ENCODE measurements around the gene RCHY1. TPM values are rescaled to one million over a fixed set of nuclear protein-coding genes. Genes with fewer than 3 reads are reported as not detected.
A peak's percentile ranks its signal among the peaks of the same experiment; 100 is the strongest.

Gene RCHY1
- total RNA-seq: 45.4 TPM
- polyA plus RNA-seq: 10 to 100 TPM; 38.0 to 47.9 (median 43.5) TPM

DNA sequence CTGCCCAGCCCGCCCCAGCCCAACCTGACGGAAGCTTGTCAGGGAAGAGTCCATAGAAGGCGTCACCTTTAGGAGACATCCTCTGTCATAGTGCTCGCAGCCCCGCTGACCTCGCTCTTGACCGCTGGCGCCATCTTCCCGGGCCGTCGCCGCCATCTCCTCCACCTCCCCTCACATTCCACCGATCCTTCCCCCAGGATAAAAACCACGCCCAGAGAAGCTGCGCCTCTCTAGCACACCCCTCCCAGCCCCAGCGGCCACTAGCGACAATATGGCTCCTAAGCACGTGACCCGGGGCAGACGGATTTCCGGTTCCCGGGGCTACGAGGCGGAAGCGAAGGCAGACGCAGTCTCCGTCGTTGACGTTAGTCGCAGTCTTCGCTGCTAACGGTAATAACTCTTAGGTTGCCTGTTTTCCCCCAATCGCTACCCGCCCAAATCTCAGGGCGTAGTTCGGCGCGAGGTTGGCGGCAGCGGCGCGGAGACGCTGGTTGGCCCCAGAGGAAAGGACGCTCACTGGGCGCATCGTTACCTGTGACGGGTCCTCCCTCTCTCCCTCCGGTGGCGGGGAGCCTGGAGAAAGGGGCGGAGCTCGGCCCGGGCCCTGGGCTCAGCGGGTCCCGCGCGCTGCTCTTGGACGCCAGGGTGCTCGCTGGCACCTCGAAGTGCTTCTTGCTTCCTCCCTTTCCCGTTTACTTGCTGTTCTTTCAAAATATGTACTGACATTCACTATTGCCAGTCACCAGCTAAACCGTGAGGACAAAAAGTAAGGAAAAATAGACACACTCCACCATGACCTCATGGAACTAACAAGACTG lies at the start of gene RCHY1, which contains the start of gene THAP6:
TSS of gene RCHY1 (minus strand) at position 273 of the 818 bp plus-strand sequence. CDS start at position 156, 117 bp downstream.
TSS of gene THAP6 (plus strand) at position 343 of the 818 bp plus-strand sequence. CDS start 980 bp downstream, outside the sequence.
- Mint-ChIP-seq H3K27ac (peak within 1 kb of the TSS in 2 of 3 donors; percentile 99 to 100), H3K9me3 (no peaks in the 10 kb centered on the region), H3K4me1 (peaks cover 24 to 60% (median 47%) of the 10 kb centered on the region in 4 donors), H3K36me3 (peaks cover 17% of the 10 kb centered on the region), H3K27me3 (no peaks in the 10 kb centered on the region), H3K4me3 (peak within 1 kb of the TSS in 1 of 4 donors; percentile 97)
- Histone ChIP-seq H3K9me3 (ENCODE audit: control insufficient read depth in 2 of 2, low read length in 2 of 2) (no peaks in the 10 kb centered on the region), H3K4me3 (ENCODE audit: low read depth, low read length) (peak within 1 kb of the TSS; percentile 100), H3K27ac (ENCODE audit: insufficient read depth, low read length, poor library complexity, severe bottlenecking) (peak within 1 kb of the TSS; percentile 99), H3K27me3 (ENCODE audit: control insufficient read depth, insufficient read depth, low read length) (no peaks in the 10 kb centered on the region), H3K4me1 (ENCODE audit: control insufficient read depth, insufficient read depth, low read length, poor library complexity, severe bottlenecking) (peaks cover 68% of the 10 kb centered on the region), H3K36me3 (ENCODE audit: control insufficient read depth, insufficient read depth, low read length) (peaks cover 17% of the 10 kb centered on the region)
- DNase-seq: peak; percentile 94 to 96 (median 95)
- peak; percentile 88 for ATAC-seq (ENCODE audit: low read depth in 2 of 2)

DNA sequence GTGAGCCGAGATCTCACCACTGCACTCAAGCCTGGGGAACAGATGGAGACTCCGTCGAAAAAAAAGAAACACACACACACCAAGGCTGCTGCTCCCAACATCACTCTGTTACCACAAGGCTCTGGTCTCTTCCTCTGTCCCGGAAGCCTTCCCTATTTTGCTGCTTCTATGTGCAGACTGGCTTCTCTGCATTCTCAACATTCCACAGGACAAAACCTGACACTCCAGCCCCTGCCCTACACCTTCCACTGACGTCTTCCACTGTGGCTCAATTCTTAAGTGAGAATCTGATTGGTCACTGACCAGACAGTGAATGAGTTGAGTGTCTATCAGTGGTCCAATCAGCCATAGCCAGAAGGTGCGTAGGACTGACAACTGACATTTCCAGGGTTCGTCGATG lies 47.6 kb upstream of the RCHY1 start:
- H3K36me3 Mint-ChIP-seq: no peaks in the 10 kb centered on the region
- H3K9me3 Mint-ChIP-seq: peaks cover 0 to 2% (median 0%) of the 10 kb centered on the region in 7 donors
- no peak overlapping the region for H3K27ac Mint-ChIP-seq
- no peaks in the 10 kb centered on the region for H3K36me3 ChIP-seq (ENCODE audit: control insufficient read depth, insufficient read depth, low read length)
- ATAC-seq (ENCODE audit: low read depth in 2 of 2) (no peak), DNase-seq (no peak)
- H3K27me3 Mint-ChIP-seq: peaks cover 45% of the 10 kb centered on the region
- no peak overlapping the region for H3K4me3 Mint-ChIP-seq
- no peaks in the 10 kb centered on the region for H3K4me1 Mint-ChIP-seq
- peaks cover 11% of the 10 kb centered on the region for H3K27me3 ChIP-seq (ENCODE audit: control insufficient read depth, insufficient read depth, low read length)
- H3K9me3 ChIP-seq (ENCODE audit: control insufficient read depth in 2 of 2, low read length in 2 of 2): no peaks in the 10 kb centered on the region
- no peaks in the 10 kb centered on the region for H3K4me1 ChIP-seq (ENCODE audit: control insufficient read depth, insufficient read depth, low read length, poor library complexity, severe bottlenecking)
- H3K4me3 ChIP-seq (ENCODE audit: low read depth, low read length): no peak overlapping the region
- H3K27ac ChIP-seq (ENCODE audit: insufficient read depth, low read length, poor library complexity, severe bottlenecking): no peak overlapping the region

DNA sequence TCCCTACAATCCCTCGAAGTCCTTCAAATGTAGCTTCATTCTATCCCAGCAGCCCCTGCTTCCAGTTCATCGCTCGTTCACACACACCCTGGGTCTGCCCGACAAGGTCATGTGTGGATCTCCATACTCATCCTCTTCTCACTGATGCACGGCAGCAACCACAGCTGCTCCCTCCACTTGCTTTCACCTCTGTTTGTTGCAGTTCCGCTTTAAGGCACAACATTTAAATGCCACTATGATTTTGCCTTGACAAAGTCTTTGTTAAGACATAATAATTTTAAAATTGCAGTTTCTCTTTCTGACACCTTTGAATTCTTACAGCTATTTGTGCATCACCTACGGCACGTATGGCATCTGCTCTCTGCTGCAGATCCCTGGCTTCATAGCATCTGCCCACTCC lies 43.5 kb upstream of the RCHY1 start:
- Mint-ChIP-seq H3K4me3 (peak overlapping the region in 1 of 4 donors; percentile 65), H3K9me3 (no peaks in the 10 kb centered on the region), H3K4me1 (peaks cover 0 to 5% (median 1%) of the 10 kb centered on the region in 4 donors), H3K27me3 (peaks cover 44% of the 10 kb centered on the region), H3K36me3 (no peaks in the 10 kb centered on the region), H3K27ac (no peak overlapping the region)
- DNase-seq (no peak), ATAC-seq (ENCODE audit: low read depth in 2 of 2) (no peak)
- no peak overlapping the region for H3K27ac ChIP-seq (ENCODE audit: insufficient read depth, low read length, poor library complexity, severe bottlenecking)
- H3K36me3 ChIP-seq (ENCODE audit: control insufficient read depth, insufficient read depth, low read length): no peaks in the 10 kb centered on the region
- peaks cover 7% of the 10 kb centered on the region for H3K27me3 ChIP-seq (ENCODE audit: control insufficient read depth, insufficient read depth, low read length)
- H3K4me3 ChIP-seq (ENCODE audit: low read depth, low read length): no peak overlapping the region
- H3K4me1 ChIP-seq (ENCODE audit: control insufficient read depth, insufficient read depth, low read length, poor library complexity, severe bottlenecking): no peaks in the 10 kb centered on the region
- no peaks in the 10 kb centered on the region for H3K9me3 ChIP-seq (ENCODE audit: control insufficient read depth in 2 of 2, low read length in 2 of 2)

DNA sequence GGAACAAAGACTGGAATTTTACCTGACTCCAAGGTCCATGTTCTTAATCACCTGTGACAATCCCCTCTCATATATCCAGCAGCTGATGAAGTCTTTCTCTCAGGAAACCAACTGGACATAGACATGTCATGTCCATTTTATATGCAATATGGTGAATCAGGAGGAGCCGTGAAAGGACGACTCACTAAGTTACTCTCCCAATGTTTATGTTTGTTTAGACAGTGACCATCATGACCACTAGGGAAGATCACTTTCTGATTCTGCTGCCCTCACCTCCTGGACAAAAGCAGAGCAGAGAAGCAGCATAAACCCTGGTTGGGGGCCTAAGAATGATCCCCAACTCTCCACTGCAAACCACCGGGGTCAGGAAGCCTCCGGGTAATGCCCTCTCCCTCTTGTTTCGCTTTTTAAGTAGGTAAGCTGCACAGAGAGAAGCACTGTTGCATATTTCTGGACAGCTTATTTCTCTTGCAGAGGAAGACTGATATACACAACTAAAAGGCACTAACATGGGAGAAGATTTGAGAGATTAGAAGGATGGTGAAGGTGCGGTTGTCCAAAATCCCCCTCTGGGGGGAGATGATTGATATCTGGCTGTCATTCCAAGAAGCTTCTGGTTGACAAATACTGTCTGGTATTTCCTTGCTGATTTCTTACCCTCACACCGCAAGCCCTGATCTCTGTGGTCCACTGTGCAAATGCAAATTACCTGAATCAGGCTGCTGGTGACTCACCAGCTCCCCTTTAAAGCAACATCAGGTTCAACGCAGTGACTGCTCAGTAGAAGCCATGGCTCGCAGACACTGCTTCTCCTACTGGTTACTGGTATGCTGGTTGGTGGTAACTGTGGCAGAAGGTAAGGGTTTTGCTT lies 41.3 kb upstream of the RCHY1 start, which contains the start of gene ODAPH:
TSS of gene ODAPH (plus strand) at position 773 of the 871 bp plus-strand sequence. CDS start at position 790, 17 bp downstream.
- Mint-ChIP-seq H3K4me1 (peaks cover 0 to 5% (median 1%) of the 10 kb centered on the region in 4 donors), H3K36me3 (no peaks in the 10 kb centered on the region), H3K27me3 (peaks cover 44% of the 10 kb centered on the region), H3K4me3 (no peak within 1 kb of the TSS), H3K27ac (no peak within 1 kb of the TSS), H3K9me3 (no peaks in the 10 kb centered on the region)
- H3K4me1 ChIP-seq (ENCODE audit: control insufficient read depth, insufficient read depth, low read length, poor library complexity, severe bottlenecking): no peaks in the 10 kb centered on the region
- no peaks in the 10 kb centered on the region for H3K36me3 ChIP-seq (ENCODE audit: control insufficient read depth, insufficient read depth, low read length)
- H3K27me3 ChIP-seq (ENCODE audit: control insufficient read depth, insufficient read depth, low read length): peaks cover 5% of the 10 kb centered on the region
- no peaks in the 10 kb centered on the region for H3K9me3 ChIP-seq (ENCODE audit: control insufficient read depth in 2 of 2, low read length in 2 of 2)
- ATAC-seq (ENCODE audit: low read depth in 2 of 2): peak; percentile 67 to 77
- H3K4me3 ChIP-seq (ENCODE audit: low read depth, low read length): no peak within 1 kb of the TSS
- DNase-seq: peak in 1 of 3 donors; percentile 29
- no peak within 1 kb of the TSS for H3K27ac ChIP-seq (ENCODE audit: insufficient read depth, low read length, poor library complexity, severe bottlenecking)

GRCh38 chr4:75552452-75552851 lies 38.2 kb upstream of the RCHY1 start:
- Mint-ChIP-seq H3K4me1 (peaks cover 0 to 5% (median 1%) of the 10 kb centered on the region in 4 donors), H3K27me3 (peaks cover 22% of the 10 kb centered on the region), H3K36me3 (no peaks in the 10 kb centered on the region), H3K4me3 (no peak overlapping the region), H3K27ac (no peak overlapping the region), H3K9me3 (no peaks in the 10 kb centered on the region)
- no peak overlapping the region for H3K27ac ChIP-seq (ENCODE audit: insufficient read depth, low read length, poor library complexity, severe bottlenecking)
- H3K9me3 ChIP-seq (ENCODE audit: control insufficient read depth in 2 of 2, low read length in 2 of 2): no peaks in the 10 kb centered on the region
- ATAC-seq (ENCODE audit: low read depth in 2 of 2) (no peak), DNase-seq (no peak)
- H3K4me3 ChIP-seq (ENCODE audit: low read depth, low read length): no peak overlapping the region
- H3K36me3 ChIP-seq (ENCODE audit: control insufficient read depth, insufficient read depth, low read length): no peaks in the 10 kb centered on the region
- H3K4me1 ChIP-seq (ENCODE audit: control insufficient read depth, insufficient read depth, low read length, poor library complexity, severe bottlenecking): no peaks in the 10 kb centered on the region
- H3K27me3 ChIP-seq (ENCODE audit: control insufficient read depth, insufficient read depth, low read length): peaks cover 2% of the 10 kb centered on the region

- Histone ChIP-seq H3K27me3 (ENCODE audit: control insufficient read depth, insufficient read depth, low read length) (no peaks in the 10 kb centered on the region), H3K27ac (ENCODE audit: insufficient read depth, low read length, poor library complexity, severe bottlenecking) (no peak overlapping the region), H3K4me1 (ENCODE audit: control insufficient read depth, insufficient read depth, low read length, poor library complexity, severe bottlenecking) (no peaks in the 10 kb centered on the region), H3K9me3 (ENCODE audit: control insufficient read depth in 2 of 2, low read length in 2 of 2) (no peaks in the 10 kb centered on the region), H3K36me3 (ENCODE audit: control insufficient read depth, insufficient read depth, low read length) (peaks cover 3% of the 10 kb centered on the region), H3K4me3 (ENCODE audit: low read depth, low read length) (no peak overlapping the region)
- H3K36me3 Mint-ChIP-seq: peaks cover 3% of the 10 kb centered on the region
- H3K9me3 Mint-ChIP-seq: no peaks in the 10 kb centered on the region
- no peak overlapping the region for H3K4me3 Mint-ChIP-seq
- H3K27ac Mint-ChIP-seq: no peak overlapping the region
- DNase-seq (no peak), ATAC-seq (ENCODE audit: low read depth in 2 of 2) (no peak)
- H3K4me1 Mint-ChIP-seq: no peaks in the 10 kb centered on the region
- H3K27me3 Mint-ChIP-seq: no peaks in the 10 kb centered on the region
These were observed 34.8 kb upstream of the RCHY1 start for GRCh38 chr4:75549019-75549418.

DNA sequence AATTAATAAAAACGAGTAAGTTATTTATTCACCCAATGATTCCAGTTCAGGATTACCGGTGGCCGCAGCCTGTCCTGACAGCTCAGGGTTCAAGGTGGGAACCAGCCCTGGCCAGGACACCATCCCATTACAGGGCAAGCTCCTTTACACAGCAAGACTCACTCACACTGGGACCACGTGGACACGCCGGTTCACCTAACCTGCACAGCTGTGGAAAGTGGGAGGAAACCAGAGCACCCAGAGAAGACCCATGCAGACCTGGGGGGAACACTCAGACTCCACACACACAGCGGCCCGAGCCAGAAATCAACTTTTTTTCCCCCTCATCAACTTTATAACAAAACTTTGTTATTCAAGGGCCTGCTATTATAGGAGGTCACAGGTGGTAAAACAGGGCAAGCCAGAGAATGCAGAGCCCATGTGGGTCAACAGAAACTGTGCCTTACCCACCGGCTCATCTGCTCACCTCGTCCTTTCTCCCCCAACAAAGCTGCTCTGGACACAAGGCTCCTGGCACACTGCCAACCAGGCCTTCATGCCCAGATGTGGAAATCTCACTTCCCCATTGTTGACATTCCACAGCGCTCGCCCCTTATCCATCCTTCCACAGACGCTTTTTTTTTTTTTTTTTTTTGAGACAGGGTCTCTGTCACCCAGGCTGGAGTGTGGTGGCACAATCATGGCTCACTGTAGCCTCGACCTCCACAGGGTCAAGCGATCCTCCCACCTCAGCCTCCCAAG lies 33.6 kb upstream of the RCHY1 start:
- H3K27me3 ChIP-seq (ENCODE audit: control insufficient read depth, insufficient read depth, low read length): no peaks in the 10 kb centered on the region
- H3K4me1 ChIP-seq (ENCODE audit: control insufficient read depth, insufficient read depth, low read length, poor library complexity, severe bottlenecking): no peaks in the 10 kb centered on the region
- Mint-ChIP-seq H3K9me3 (no peaks in the 10 kb centered on the region), H3K4me3 (no peak overlapping the region), H3K4me1 (no peaks in the 10 kb centered on the region), H3K27ac (peak overlapping the region in 1 of 3 donors; percentile 41), H3K27me3 (no peaks in the 10 kb centered on the region), H3K36me3 (peaks cover 3% of the 10 kb centered on the region)
- H3K9me3 ChIP-seq (ENCODE audit: control insufficient read depth in 2 of 2, low read length in 2 of 2): no peaks in the 10 kb centered on the region
- no peak for ATAC-seq (ENCODE audit: low read depth in 2 of 2)
- H3K36me3 ChIP-seq (ENCODE audit: control insufficient read depth, insufficient read depth, low read length): peaks cover 5% of the 10 kb centered on the region
- no peak for DNase-seq
- H3K4me3 ChIP-seq (ENCODE audit: low read depth, low read length): no peak overlapping the region
- H3K27ac ChIP-seq (ENCODE audit: insufficient read depth, low read length, poor library complexity, severe bottlenecking): no peak overlapping the region
